Activated effector memory CD4-positive, alpha-beta T cell treated with anti-CD3 and anti-CD28 coated beads, Interleukin-2, amount 50 U/mL, for 16 hours (primary cell): ENCODE data around the gene RABGAP1L.
"Not testable (repeated sequence)": the region's sequence is repeated elsewhere in the genome, so short reads cannot be mapped to it uniquely, and the experiment has no call there.

ENCODE experiments used
- DNase-seq: peaks from one replicate; pipeline ENCODE4 v3.0.0-alpha.2; 2020

Gene RABGAP1L

GRCh38 chr1:174397261-174397660, 237.9 kb downstream of the RABGAP1L start:
- DNase-seq, result no peak

DNA sequence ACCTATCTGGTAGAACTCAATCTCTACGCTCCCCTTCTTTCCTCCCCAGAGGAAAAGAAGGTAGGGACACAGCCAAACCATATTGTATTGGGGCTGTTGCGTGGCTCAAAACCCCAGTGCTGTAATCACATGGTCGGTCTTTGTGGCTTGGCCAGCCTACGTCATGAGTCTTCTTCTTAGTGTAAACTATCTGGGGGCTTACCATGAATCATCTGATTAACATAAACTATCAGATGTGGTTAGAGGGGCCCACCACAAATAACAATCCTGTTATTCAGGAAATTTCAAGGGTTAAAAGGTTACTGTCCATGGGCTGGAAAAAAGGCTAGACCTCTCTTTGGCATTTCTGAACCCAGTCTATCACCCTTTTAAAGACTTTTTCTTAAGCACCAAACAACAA, 238.9 kb downstream of the RABGAP1L start:
- DNase-seq, result no peak

- DNase-seq, result no peak
Measured at GRCh38 chr1:174399211-174399610, 239.9 kb downstream of the RABGAP1L start.

DNA sequence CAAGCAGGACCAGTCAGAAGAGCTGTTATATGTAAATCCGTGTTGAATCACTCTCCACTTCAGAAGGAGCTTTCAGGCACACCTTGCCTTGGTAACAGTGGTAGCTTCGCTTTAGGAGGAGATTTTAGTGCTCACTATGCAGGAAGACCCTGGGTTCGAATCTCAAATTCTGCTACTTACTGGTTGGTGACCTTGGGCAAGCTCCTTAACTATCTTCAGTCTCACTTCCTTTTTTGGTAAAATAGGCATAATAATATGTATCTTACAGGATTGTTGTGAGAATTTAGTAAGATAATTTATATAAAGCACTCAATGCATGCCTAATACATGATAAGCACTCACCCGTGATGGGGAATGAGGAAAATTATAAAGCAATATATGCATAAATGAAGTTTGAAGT, 241.8 kb downstream of the RABGAP1L start:
- DNase-seq, result no peak

- no peak for DNase-seq
Measured at GRCh38 chr1:174405219-174405618, 245.9 kb downstream of the RABGAP1L start.

DNA sequence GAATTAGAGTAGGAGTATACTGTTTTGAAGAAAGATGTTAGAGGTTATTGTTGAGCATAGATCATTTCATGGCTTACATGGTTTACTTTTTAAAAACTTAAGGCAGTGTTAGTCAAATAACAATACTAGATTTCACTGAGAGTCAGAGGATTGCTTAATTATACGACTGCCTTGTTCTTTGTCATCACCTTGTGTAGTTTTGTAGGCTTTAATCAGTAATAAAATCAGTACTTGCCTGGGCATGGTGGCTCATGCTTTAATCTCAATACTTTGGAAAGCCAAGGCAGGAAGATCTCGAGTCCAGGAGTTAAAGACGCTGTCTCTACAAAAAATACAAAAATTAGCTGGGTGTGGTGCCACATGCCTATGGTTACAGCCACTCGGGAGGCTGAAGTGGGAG, 247.1 kb downstream of the RABGAP1L start:
- DNase-seq, result no peak

DNA sequence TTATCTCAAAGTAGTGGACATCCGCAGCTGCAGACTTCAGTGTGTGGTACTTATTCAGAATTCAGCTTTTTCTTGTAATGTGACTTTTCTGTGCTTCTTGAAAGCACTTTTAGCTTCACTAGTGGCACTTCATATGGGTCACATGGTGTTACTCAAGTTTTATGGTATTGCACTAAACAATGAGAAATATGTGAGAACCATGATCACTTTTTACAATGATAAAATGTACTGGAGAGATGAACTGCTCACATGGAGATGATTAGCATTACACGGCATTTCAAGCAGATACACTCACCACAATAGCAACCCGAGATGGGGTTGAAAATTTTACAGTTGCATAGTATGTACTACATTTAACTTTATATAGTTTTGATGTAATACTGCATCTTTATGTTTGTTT, 248.3 kb downstream of the RABGAP1L start:
- no peak for DNase-seq

- no peak for DNase-seq
Measured at GRCh38 chr1:174408146-174408545, 248.8 kb downstream of the RABGAP1L start.

DNA sequence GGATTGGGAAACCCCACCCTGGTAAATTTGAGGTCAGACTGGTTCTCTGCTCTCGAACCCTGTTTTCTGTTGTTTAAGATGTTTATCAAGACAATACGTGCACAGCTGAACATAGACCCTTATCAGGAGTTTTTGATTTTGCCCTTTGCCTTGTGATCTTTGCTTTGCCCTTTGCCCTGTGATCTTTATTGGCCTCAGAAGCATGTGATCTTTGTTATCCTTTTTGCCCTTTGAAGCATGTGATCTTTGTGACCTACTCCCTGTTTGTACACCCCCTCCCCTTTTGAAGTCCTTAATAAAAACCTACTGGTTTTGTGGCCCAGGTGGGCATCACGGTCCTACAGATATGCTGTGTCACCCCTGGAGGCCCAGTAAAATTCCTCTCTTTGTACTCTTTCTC, 250.5 kb downstream of the RABGAP1L start:
- not testable (repeated sequence) for DNase-seq

DNA sequence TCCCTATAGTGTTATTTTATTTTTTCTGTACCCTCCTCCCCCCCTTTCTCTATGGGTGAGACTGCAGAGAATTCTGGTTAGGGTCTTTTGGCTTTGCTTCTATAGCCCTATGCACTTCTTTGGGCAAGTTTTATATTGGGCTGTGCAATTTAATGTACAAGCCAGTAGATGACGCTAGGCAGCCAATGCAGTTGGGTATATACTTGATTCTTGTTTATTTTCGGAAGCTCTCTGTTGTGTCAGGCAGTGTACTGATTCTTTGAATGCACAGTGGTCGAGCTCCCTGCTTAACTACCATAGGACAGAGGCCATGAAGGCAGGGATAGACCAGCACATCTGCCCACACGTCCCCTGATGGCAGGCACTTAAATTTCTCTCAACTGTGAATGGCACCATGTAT, 254.3 kb downstream of the RABGAP1L start:
- DNase-seq, result no peak

DNA sequence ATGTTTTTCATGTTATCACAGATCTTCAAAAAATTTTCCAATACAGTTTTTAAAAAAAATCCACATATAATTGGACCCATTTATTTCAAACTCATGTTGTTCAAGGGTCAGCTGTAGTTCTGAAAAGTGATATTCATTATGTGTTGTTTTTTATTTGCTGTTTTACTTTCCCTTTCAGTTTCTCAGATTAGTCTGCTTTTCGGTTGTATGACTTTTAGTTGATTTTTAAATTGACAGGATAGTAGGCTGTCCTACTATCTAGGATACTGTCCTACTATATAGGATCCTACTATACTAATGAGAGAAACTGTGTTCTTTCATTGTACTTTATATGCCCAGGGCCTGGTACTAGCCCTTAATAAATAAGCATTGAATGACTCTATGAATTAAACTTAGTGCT, 254.9 kb downstream of the RABGAP1L start:
- no peak for DNase-seq

- no peak for DNase-seq
Measured at GRCh38 chr1:174415506-174415905, 256.2 kb downstream of the RABGAP1L start.

GRCh38 chr1:174417921-174418320, 258.6 kb downstream of the RABGAP1L start:
- DNase-seq, result no peak

- DNase-seq, result no peak
Measured at GRCh38 chr1:174425121-174425520, 265.8 kb downstream of the RABGAP1L start.

GRCh38 chr1:174426153-174426552, 266.8 kb downstream of the RABGAP1L start:
- DNase-seq, result no peak

GRCh38 chr1:174428033-174428432, 268.7 kb downstream of the RABGAP1L start:
- DNase-seq, result no peak

GRCh38 chr1:174428739-174429138, 269.4 kb downstream of the RABGAP1L start:
- no peak for DNase-seq

GRCh38 chr1:174433451-174433850, 274.1 kb downstream of the RABGAP1L start:
- no peak for DNase-seq

DNA sequence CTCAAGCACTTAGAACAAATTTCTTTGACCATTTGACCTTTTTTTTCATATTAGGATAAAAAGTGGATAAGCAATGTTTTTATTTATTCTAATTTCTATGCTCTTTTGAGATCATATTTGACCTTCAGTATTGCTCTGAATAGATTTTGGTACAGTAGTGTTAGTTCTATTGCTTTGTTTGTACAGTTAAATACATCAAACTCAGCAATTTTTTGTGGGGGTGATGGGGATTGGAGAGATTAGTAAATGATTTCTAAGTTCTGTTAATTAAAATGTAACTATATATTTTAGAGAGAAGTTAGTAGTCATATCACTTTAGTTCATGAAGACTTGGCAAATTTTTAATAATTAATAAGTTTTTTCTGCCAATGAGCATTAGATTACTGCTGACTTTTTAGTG, 286.0 kb downstream of the RABGAP1L start:
- no peak for DNase-seq

- no peak for DNase-seq
Measured at GRCh38 chr1:174445817-174446216, 286.5 kb downstream of the RABGAP1L start.

DNA sequence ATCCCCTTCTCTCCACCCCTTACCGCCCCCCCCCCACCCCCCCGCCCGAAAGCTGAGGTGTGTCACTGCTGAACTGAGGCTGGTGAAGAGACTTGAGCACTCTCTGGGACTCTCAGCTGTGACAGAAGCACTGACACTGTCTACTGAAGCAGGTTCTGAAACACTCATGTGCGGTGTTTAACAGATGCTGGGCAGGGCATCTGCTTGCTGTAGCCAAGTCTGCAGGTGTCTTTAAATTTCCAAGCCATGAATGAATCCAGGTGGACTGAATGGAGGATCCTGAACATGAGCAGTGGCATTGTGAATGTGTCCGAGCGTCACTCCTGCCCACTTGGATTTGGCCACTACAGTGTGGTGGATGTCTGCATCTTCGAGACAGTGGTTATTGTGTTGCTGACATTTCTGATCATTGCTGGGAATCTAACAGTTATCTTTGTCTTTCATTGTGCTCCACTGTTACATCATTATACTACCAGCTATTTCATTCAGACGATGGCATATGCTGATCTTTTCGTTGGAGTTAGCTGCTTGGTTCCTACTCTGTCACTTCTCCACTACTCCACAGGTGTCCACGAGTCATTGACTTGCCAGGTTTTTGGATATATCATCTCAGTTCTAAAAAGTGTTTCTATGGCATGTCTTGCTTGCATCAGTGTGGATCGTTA, 288.7 kb downstream of the RABGAP1L start, which contains the start of gene GPR52:
TSS of gene GPR52 (plus strand) at position 99 of the 665 bp plus-strand sequence. CDS start at position 247, 148 bp downstream.
- no peak for DNase-seq

DNA sequence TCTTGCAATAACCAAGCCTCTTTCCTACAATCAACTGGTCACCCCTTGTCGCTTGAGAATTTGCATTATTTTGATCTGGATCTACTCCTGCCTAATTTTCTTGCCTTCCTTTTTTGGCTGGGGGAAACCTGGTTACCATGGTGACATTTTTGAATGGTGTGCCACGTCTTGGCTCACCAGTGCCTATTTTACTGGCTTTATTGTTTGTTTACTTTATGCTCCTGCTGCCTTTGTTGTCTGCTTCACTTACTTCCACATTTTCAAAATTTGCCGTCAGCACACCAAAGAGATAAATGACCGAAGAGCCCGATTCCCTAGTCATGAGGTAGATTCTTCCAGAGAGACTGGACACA, 289.2 kb downstream of the RABGAP1L start:
- DNase-seq, result no peak

DNA sequence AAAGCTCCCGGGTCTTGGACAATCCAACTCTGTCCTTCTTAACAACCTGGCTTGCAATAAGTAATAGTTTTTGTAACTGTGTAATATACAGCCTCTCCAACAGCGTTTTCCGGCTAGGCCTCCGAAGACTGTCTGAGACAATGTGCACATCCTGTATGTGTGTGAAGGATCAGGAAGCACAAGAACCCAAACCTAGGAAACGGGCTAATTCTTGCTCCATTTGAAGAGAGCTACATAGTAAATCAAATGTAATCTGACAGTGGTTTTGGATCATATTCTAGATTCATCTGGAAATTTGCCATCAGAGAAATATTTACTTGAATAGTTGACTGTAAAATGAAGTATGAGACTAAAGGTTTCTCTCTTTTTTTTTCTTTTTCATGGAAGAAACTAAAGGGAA, 289.7 kb downstream of the RABGAP1L start:
- no peak for DNase-seq

DNA sequence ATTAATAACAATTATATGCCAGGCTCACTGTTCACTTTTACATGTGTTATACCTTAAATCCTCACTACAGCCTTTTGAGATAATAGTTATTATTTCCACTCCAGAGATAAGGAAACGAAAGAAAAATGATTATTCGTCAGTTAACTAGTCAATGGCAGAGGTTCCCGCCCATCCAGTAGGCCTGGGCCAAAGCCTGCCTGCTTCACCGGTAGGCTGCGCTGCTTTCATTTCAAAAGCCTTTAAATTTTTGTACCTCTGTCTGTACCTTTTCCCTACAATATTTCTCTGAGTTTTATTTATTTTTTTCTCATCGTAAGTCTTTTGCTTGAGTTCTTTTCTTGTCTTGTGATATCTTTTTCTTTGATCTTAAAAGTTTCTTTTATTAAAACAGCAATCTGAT, 292.1 kb downstream of the RABGAP1L start:
- DNase-seq, result no peak

GRCh38 chr1:174465855-174466254, 306.5 kb downstream of the RABGAP1L start:
- DNase-seq, result no peak
